ENCODE measurements around the gene PLA2G7.

The PLA2G7 gene

GRCh38 chr6:46688117-46688965, 46.8 kb downstream of the PLA2G7 start:
- DNase-seq, result no peak

GRCh38 chr6:46687619-46688097, 47.5 kb downstream of the PLA2G7 start, which contains the start of gene TDRD6:
Gene TDRD6 (plus strand): TSS chr6:46687885. CDS start chr6:46688129, 244 bp downstream.
- no peak for DNase-seq

- no peak for DNase-seq
These were observed 50.4 kb downstream of the PLA2G7 start for GRCh38 chr6:46684771-46685170.

- DNase-seq, result no peak
These were observed 57.9 kb downstream of the PLA2G7 start for GRCh38 chr6:46677314-46677654.

- DNase-seq, result no peak
These were observed 58.4 kb downstream of the PLA2G7 start for GRCh38 chr6:46676604-46677313.

GRCh38 chr6:46674410-46674809, 60.8 kb downstream of the PLA2G7 start:
- DNase-seq, result no peak

- DNase-seq, result no peak
These were observed 67.8 kb downstream of the PLA2G7 start for GRCh38 chr6:46667377-46667776.

GRCh38 chr6:46661483-46661882, 73.7 kb downstream of the PLA2G7 start:
- no peak for DNase-seq

- no peak for DNase-seq
These were observed 77.5 kb downstream of the PLA2G7 start for GRCh38 chr6:46657642-46658041.

- DNase-seq, result no peak
These were observed 79.4 kb downstream of the PLA2G7 start for GRCh38 chr6:46655803-46656202.

Data from CD4-positive, alpha-beta T cell treated with Interleukin-1 beta for 1 hour (primary cell).